ENCODE data around the gene IL22RA1. TPM values are rescaled to one million over a fixed set of nuclear protein-coding genes. Genes with fewer than 3 reads are reported as not detected.

The IL22RA1 gene
- not detected for polyA plus RNA-seq (2012; ENCODE audit: insufficient read length, low read depth)

- TF ChIP-seq TAF1 (IDR thresholded peaks at IDR 0.05; ENCODE audit: borderline replicate concordance, insufficient read depth, low read length) (no peak), POLR2AphosphoS5 (IDR thresholded peaks at IDR 0.05; ENCODE audit: low read depth, low read length) (no peak), SIN3A (IDR thresholded peaks at IDR 0.05; ENCODE audit: borderline replicate concordance, insufficient read depth, low read length) (no peak), REST (IDR thresholded peaks at IDR 0.05; ENCODE audit: insufficient read depth in 1 of 2, low read depth in 2 of 2, low read length in 2 of 2) (no peak), FOXP2 (optimal IDR thresholded peaks at IDR 0.05; ENCODE audit: borderline replicate concordance, extremely low read depth, extremely low read length, insufficient read depth) (no peak)
Measured at GRCh38 chr1:24142546-24143534, at the start of gene IL22RA1. Gene IL22RA1, minus strand, starts transcription at chr1:24143140. Its CDS starts 58 bp downstream, at chr1:24143082.

GRCh38 chr1:24191860-24192259, 48.9 kb upstream of the IL22RA1 start:
- no peak for TF ChIP-seq FOXP2 (optimal IDR thresholded peaks at IDR 0.05; ENCODE audit: borderline replicate concordance, extremely low read depth, extremely low read length, insufficient read depth)
- TF ChIP-seq REST (IDR thresholded peaks at IDR 0.05; ENCODE audit: insufficient read depth in 1 of 2, low read depth in 2 of 2, low read length in 2 of 2), result no peak
- TF ChIP-seq TAF1 (IDR thresholded peaks at IDR 0.05; ENCODE audit: borderline replicate concordance, insufficient read depth, low read length), result no peak

- TF ChIP-seq TAF1 (IDR thresholded peaks at IDR 0.05; ENCODE audit: borderline replicate concordance, insufficient read depth, low read length) (no peak), POLR2AphosphoS5 (IDR thresholded peaks at IDR 0.05; ENCODE audit: low read depth, low read length) (no peak), REST (IDR thresholded peaks at IDR 0.05; ENCODE audit: insufficient read depth in 1 of 2, low read depth in 2 of 2, low read length in 2 of 2) (no peak), SIN3A (IDR thresholded peaks at IDR 0.05; ENCODE audit: borderline replicate concordance, insufficient read depth, low read length) (no peak), FOXP2 (optimal IDR thresholded peaks at IDR 0.05; ENCODE audit: borderline replicate concordance, extremely low read depth, extremely low read length, insufficient read depth) (no peak)
Measured at GRCh38 chr1:24190983-24191461, 48.1 kb upstream of the IL22RA1 start.

GRCh38 chr1:24189528-24189927, 46.6 kb upstream of the IL22RA1 start:
- no peak for TF ChIP-seq POLR2AphosphoS5 (IDR thresholded peaks at IDR 0.05; ENCODE audit: low read depth, low read length)
- TF ChIP-seq FOXP2 (optimal IDR thresholded peaks at IDR 0.05; ENCODE audit: borderline replicate concordance, extremely low read depth, extremely low read length, insufficient read depth), result no peak
- TF ChIP-seq SIN3A (IDR thresholded peaks at IDR 0.05; ENCODE audit: borderline replicate concordance, insufficient read depth, low read length), result no peak
- no peak for TF ChIP-seq REST (IDR thresholded peaks at IDR 0.05; ENCODE audit: insufficient read depth in 1 of 2, low read depth in 2 of 2, low read length in 2 of 2)
- TF ChIP-seq TAF1 (IDR thresholded peaks at IDR 0.05; ENCODE audit: borderline replicate concordance, insufficient read depth, low read length), result no peak

Measured in PFSK-1 (cell line).